Caco-2 (cell line): ENCODE results near the gene ESPN. TPM values are rescaled to one million over a fixed set of nuclear protein-coding genes. Genes with fewer than 3 reads are reported as not detected.

Experiments used
- BruUV-seq: library from RNA; stranded (reverse); fragments of 400-500 nt; replicated peaks from 2 replicates; lab custom pipeline; 2021; lab: Mats Ljungman, UMichigan
- CTCF ChIA-PET: fragments of 300-600 bp; sonication (Branson Sonifier 250); formaldehyde crosslinking; loops from one replicate; lab custom pipeline; 2022; ENCODE audit warnings: antibody characterized with exemption; lab: Charles Lee
- POLR2A ChIA-PET: fragments of 300-600 bp; sonication (Branson Sonifier 250); formaldehyde crosslinking; loops from one replicate; lab custom pipeline; 2022; ENCODE audit warnings: antibody characterized with exemption; lab: Charles Lee
- DNase-seq, 2 experiments: peaks; one replicate each; pipeline versions ENCODE4 v3.0.0 to v3.0.0-alpha.2; 2020 to 2022
- H3K27me3 ChIP-seq: replicated peaks from 2 replicates; pipeline ENCODE4 v1.6.0; 2011; ENCODE audit warnings: low read length; ENCODE audit not compliant: control insufficient read depth, insufficient read depth
- H3K36me3 ChIP-seq: 2 replicates; pipeline ENCODE4 v1.5.1; 2011; ENCODE audit warnings: low read length; ENCODE audit not compliant: control insufficient read depth, insufficient read depth
- H3K4me1 ChIP-seq: fragments of 250-450 bp; sonication (Bioruptor Pico); 2 replicates; pipeline ENCODE4 v1.5.1; 2020; ENCODE audit warnings: mild to moderate bottlenecking
- H3K4me3 ChIP-seq: 2 replicates; pipeline ENCODE4 v1.5.1; 2011; ENCODE audit warnings: low read depth, mild to moderate bottlenecking, control low read depth, low read length
- H3K9me3 ChIP-seq: fragments of 250-450 bp; sonication (Bioruptor Pico); 2 replicates; pipeline ENCODE4 v1.5.1; 2020; ENCODE audit warnings: mild to moderate bottlenecking, moderate library complexity
- H3K27ac Mint-ChIP-seq: one replicate; pipeline ENCODE4 v1.8.0; 2022; ENCODE audit warnings: mixed read lengths; ENCODE audit not compliant: unreplicated experiment
- H3K27me3 Mint-ChIP-seq: one replicate; pipeline ENCODE4 v1.8.0; 2022; ENCODE audit warnings: mixed read lengths; ENCODE audit not compliant: insufficient read depth, unreplicated experiment
- H3K36me3 Mint-ChIP-seq: one replicate; pipeline ENCODE4 v1.8.0; 2022; ENCODE audit warnings: mild to moderate bottlenecking, mixed read lengths; ENCODE audit not compliant: insufficient read depth, unreplicated experiment
- H3K4me1 Mint-ChIP-seq: one replicate; pipeline ENCODE4 v1.8.0; 2022; ENCODE audit warnings: low read depth, mixed read lengths; ENCODE audit not compliant: unreplicated experiment
- H3K4me3 Mint-ChIP-seq: one replicate; pipeline ENCODE4 v1.8.0; 2022; ENCODE audit warnings: mild to moderate bottlenecking, moderate library complexity, mixed read lengths; ENCODE audit not compliant: unreplicated experiment
- H3K9me3 Mint-ChIP-seq: one replicate; pipeline ENCODE4 v1.8.0; 2022; ENCODE audit warnings: mixed read lengths; ENCODE audit not compliant: unreplicated experiment
- intact Hi-C: fragments of 100-400 bp; cut with micrococcal nuclease; formaldehyde crosslinking; loops from one replicate; pipeline ENCODE4 v1.10.0; 2022; ENCODE audit not compliant: unreplicated experiment
- total RNA-seq: library from RNA; stranded (reverse); gene quantifications from 2 replicates; pipeline ENCODE4 v1.2.3, GENCODE V29; 2022
- TF ChIP-seq, protein P1 (sequence below), 2 experiments: fragments of 200-600 bp in 1 of 2; IDR thresholded peaks; 1 replicate in 1 of 2; 2 replicates in 1 of 2; pipeline versions ENCODE4 v1.5.1 to v1.8.0; 2011 to 2022; ENCODE audit warnings: antibody characterized with exemption in 1 of 2, control low read depth in 1 of 2, inconsistent platforms in 1 of 2, low read depth in 1 of 2, low read length in 1 of 2, mild to moderate bottlenecking in 1 of 2, moderate library complexity in 1 of 2; ENCODE audit not compliant: insufficient read depth in 1 of 2, severe bottlenecking in 1 of 2, unreplicated experiment in 1 of 2

ESPN gene
- total RNA-seq, 1 experiment from 2014 or later = 16.3 TPM

- ChIA-PET CTCF (interaction anchor here (0.6 to 2.3 kb wide), 18 partner anchors 10 to 192 kb away, joined by 3 to 39 read pairs (median 4); partner anchors contain the start of gene HES2), POLR2A (no interaction called here)
- H3K4me3 ChIP-seq = no peak overlapping the region
- H3K36me3 ChIP-seq = no peaks in the 10 kb centered on the region
- Mint-ChIP-seq H3K9me3 (no peaks in the 10 kb centered on the region), H3K27me3 (no peaks in the 10 kb centered on the region), H3K36me3 (no peaks in the 10 kb centered on the region), H3K4me1 (peaks cover 13% of the 10 kb centered on the region), H3K27ac (no peak overlapping the region), H3K4me3 (no peak overlapping the region)
- H3K27me3 ChIP-seq = no peaks in the 10 kb centered on the region
- peak; percentile 84 to 86 for DNase-seq
- H3K4me1 ChIP-seq = no peaks in the 10 kb centered on the region
- BruUV-seq = no TSS peak
- no peaks in the 10 kb centered on the region for H3K9me3 ChIP-seq
- intact Hi-C loops = loop anchor here (1.0 to 2.0 kb wide), 2 partner anchors 15 to 192 kb away; no protein-coding TSS in a partner anchor
- TF ChIP-seq, protein P1, sequence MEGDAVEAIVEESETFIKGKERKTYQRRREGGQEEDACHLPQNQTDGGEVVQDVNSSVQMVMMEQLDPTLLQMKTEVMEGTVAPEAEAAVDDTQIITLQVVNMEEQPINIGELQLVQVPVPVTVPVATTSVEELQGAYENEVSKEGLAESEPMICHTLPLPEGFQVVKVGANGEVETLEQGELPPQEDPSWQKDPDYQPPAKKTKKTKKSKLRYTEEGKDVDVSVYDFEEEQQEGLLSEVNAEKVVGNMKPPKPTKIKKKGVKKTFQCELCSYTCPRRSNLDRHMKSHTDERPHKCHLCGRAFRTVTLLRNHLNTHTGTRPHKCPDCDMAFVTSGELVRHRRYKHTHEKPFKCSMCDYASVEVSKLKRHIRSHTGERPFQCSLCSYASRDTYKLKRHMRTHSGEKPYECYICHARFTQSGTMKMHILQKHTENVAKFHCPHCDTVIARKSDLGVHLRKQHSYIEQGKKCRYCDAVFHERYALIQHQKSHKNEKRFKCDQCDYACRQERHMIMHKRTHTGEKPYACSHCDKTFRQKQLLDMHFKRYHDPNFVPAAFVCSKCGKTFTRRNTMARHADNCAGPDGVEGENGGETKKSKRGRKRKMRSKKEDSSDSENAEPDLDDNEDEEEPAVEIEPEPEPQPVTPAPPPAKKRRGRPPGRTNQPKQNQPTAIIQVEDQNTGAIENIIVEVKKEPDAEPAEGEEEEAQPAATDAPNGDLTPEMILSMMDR (IDR thresholded peaks at IDR 0.05; ENCODE audit: insufficient read depth in 1 of 2, low read depth in 1 of 2, low read length in 1 of 2, severe bottlenecking in 1 of 2, unreplicated experiment in 1 of 2) = peak; percentile 88 to 89
Measured at GRCh38 chr1:6438047-6438525, 13.5 kb downstream of the ESPN start.

- POLR2A ChIA-PET = interaction anchor here (0.6 kb wide), 1 partner anchor 83 kb away, joined by 3 read pairs; no protein-coding TSS in a partner anchor
- Histone ChIP-seq H3K4me1 (no peaks in the 10 kb centered on the region), H3K4me3 (peak overlapping the region; percentile 28), H3K27me3 (no peaks in the 10 kb centered on the region), H3K36me3 (no peaks in the 10 kb centered on the region), H3K9me3 (no peaks in the 10 kb centered on the region)
- H3K27me3 Mint-ChIP-seq = no peaks in the 10 kb centered on the region
- DNase-seq = peak; percentile 79 to 80
- intact Hi-C loops = no loop called here
- no TSS peak for BruUV-seq
- H3K36me3 Mint-ChIP-seq = no peaks in the 10 kb centered on the region
- CTCF ChIA-PET = interaction anchor here (0.5 to 2.3 kb wide), 13 partner anchors 9 to 292 kb away, joined by 3 to 20 read pairs (median 5); partner anchors contain the start of gene HES2
- TF ChIP-seq, protein P1 (IDR thresholded peaks at IDR 0.05; ENCODE audit: insufficient read depth in 1 of 2, low read depth in 1 of 2, low read length in 1 of 2, severe bottlenecking in 1 of 2, unreplicated experiment in 1 of 2) = peak; percentile 11 to 43
- peaks cover 13% of the 10 kb centered on the region for H3K4me1 Mint-ChIP-seq
- H3K27ac Mint-ChIP-seq = no peak overlapping the region
- peak overlapping the region; percentile 63 for H3K4me3 Mint-ChIP-seq
- H3K9me3 Mint-ChIP-seq = no peaks in the 10 kb centered on the region
Measured at GRCh38 chr1:6440198-6441126, 15.9 kb downstream of the ESPN start.

DNA sequence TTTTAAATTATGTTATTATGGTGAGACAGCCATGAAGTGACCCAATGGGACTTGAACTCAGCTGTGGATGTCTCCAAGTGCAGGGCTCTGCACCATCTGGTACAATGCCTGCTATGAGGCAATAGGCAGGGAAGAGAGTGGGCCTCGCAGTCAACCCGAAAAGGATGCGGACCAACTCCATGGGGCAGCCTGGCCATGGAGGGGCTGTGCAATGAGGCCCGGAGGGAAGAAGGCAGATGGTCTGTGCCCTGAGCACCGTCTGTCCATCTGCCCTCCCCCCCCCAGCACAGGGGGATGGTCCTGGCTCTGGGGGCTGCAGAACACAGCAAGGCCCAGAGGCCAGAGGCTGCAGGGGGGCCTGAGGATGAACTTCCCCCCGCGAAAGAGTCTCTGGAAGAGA lies 17.0 kb downstream of the ESPN start:
- intact Hi-C loops = no loop called here
- Mint-ChIP-seq H3K36me3 (no peaks in the 10 kb centered on the region), H3K4me1 (peaks cover 13% of the 10 kb centered on the region), H3K4me3 (no peak overlapping the region), H3K9me3 (no peaks in the 10 kb centered on the region), H3K27ac (no peak overlapping the region), H3K27me3 (no peaks in the 10 kb centered on the region)
- H3K4me3 ChIP-seq = no peak overlapping the region
- ChIA-PET CTCF (interaction anchor here (1.1 to 2.3 kb wide), 2 partner anchors 182 to 197 kb away, joined by 3 to 11 read pairs; no protein-coding TSS in a partner anchor), POLR2A (no interaction called here)
- no peaks in the 10 kb centered on the region for H3K36me3 ChIP-seq
- BruUV-seq = no TSS peak
- no peak for DNase-seq
- H3K9me3 ChIP-seq = no peaks in the 10 kb centered on the region
- TF ChIP-seq, protein P1 (IDR thresholded peaks at IDR 0.05; ENCODE audit: insufficient read depth in 1 of 2, low read depth in 1 of 2, low read length in 1 of 2, severe bottlenecking in 1 of 2, unreplicated experiment in 1 of 2) = no peak
- no peaks in the 10 kb centered on the region for H3K4me1 ChIP-seq
- H3K27me3 ChIP-seq = no peaks in the 10 kb centered on the region
